Rectal smooth muscle tissue (tissue), 1 donor: Measurements from ENCODE around the gene UBAC2.

Source experiments
- H3K27ac ChIP-seq: one replicate; pipeline ENCODE4 v1.7.0; 2013; ENCODE audit warnings: low read depth, low read length, inconsistent platforms
- H3K27me3 ChIP-seq: one replicate; pipeline ENCODE4 v1.7.0; 2013; ENCODE audit warnings: low read length; ENCODE audit not compliant: control insufficient read depth, insufficient read depth
- H3K36me3 ChIP-seq: one replicate; pipeline ENCODE4 v1.7.0; 2013; ENCODE audit warnings: low read length; ENCODE audit not compliant: control insufficient read depth, insufficient read depth
- H3K4me1 ChIP-seq: one replicate; pipeline ENCODE4 v1.7.0; 2013; ENCODE audit warnings: low read length; ENCODE audit not compliant: control insufficient read depth, insufficient read depth
- H3K4me3 ChIP-seq: one replicate; pipeline ENCODE4 v1.7.0; 2013; ENCODE audit warnings: low read length
- H3K9ac ChIP-seq: one replicate; pipeline ENCODE4 v1.7.0; 2013; ENCODE audit warnings: low read length

The UBAC2 gene

GRCh38 chr13:99307648-99308339 lies 107.1 kb downstream of the UBAC2 start:
- Histone ChIP-seq H3K27me3 (no peaks in the 10 kb centered on the region), H3K4me1 (peaks cover 19% of the 10 kb centered on the region), H3K4me3 (peak overlapping the region; percentile 6), H3K27ac (peak overlapping the region; percentile 78), H3K36me3 (no peaks in the 10 kb centered on the region), H3K9ac (no peak overlapping the region)

- Histone ChIP-seq H3K27ac (peak overlapping the region; percentile 78), H3K4me1 (peaks cover 19% of the 10 kb centered on the region), H3K27me3 (no peaks in the 10 kb centered on the region), H3K9ac (no peak overlapping the region), H3K36me3 (no peaks in the 10 kb centered on the region), H3K4me3 (no peak overlapping the region)
Observed at GRCh38 chr13:99308471-99309087, 107.9 kb downstream of the UBAC2 start.

- Histone ChIP-seq H3K36me3 (no peaks in the 10 kb centered on the region), H3K4me3 (no peak overlapping the region), H3K9ac (no peak overlapping the region), H3K4me1 (peaks cover 19% of the 10 kb centered on the region), H3K27me3 (no peaks in the 10 kb centered on the region), H3K27ac (peak overlapping the region; percentile 47)
Observed at GRCh38 chr13:99310382-99311031, 109.9 kb downstream of the UBAC2 start.

GRCh38 chr13:99311137-99311536 lies 110.5 kb downstream of the UBAC2 start:
- Histone ChIP-seq H3K27me3 (no peaks in the 10 kb centered on the region), H3K36me3 (no peaks in the 10 kb centered on the region), H3K4me3 (no peak overlapping the region), H3K4me1 (peaks cover 19% of the 10 kb centered on the region), H3K9ac (no peak overlapping the region), H3K27ac (no peak overlapping the region)

DNA sequence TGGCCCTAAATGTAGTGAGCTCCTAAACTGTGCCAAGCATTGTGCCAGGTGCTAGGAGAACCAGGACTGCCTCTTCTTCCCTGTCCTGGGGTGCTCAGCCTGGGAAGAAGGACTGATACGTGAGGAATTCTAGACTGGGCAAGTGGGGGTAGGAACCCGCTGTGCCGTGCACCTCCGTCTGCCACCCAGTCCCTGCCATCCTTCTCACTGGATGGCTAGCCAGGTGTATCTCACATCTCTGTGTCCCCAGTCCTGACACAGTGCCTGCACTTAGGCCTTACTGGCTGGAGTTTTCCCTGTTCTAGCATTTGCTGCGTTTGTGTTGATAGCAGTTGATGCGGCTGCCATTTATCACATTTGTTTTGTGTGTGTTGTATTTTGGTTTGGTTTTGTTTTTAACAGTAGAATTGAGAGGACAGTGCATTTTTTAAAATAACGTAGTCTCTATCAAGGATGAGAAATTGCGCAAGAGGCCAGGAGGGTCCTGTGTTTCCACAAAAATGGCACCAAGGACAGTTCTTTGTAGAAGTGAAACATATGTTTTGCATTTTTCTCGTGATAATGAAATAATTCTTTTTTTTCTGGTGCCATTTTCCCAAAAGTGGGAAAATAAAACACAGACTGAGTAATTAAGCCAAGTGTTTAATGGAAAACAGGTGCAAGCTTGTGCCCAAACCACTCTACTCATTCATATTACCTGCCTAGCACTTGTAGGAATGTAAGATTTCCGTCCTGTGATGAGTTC lies 111.3 kb downstream of the UBAC2 start:
- no peaks in the 10 kb centered on the region for H3K36me3 ChIP-seq
- no peaks in the 10 kb centered on the region for H3K27me3 ChIP-seq
- H3K9ac ChIP-seq = no peak overlapping the region
- peak overlapping the region; percentile 8 for H3K27ac ChIP-seq
- no peak overlapping the region for H3K4me3 ChIP-seq
- H3K4me1 ChIP-seq = peaks cover 19% of the 10 kb centered on the region

GRCh38 chr13:99312493-99312883 lies 111.8 kb downstream of the UBAC2 start:
- peaks cover 19% of the 10 kb centered on the region for H3K4me1 ChIP-seq
- no peak overlapping the region for H3K4me3 ChIP-seq
- H3K27me3 ChIP-seq = no peaks in the 10 kb centered on the region
- peak overlapping the region; percentile 8 for H3K27ac ChIP-seq
- H3K9ac ChIP-seq = no peak overlapping the region
- no peaks in the 10 kb centered on the region for H3K36me3 ChIP-seq

- H3K4me3 ChIP-seq = no peak overlapping the region
- H3K4me1 ChIP-seq = peaks cover 9% of the 10 kb centered on the region
- H3K27ac ChIP-seq = no peak overlapping the region
- no peaks in the 10 kb centered on the region for H3K27me3 ChIP-seq
- H3K36me3 ChIP-seq = no peaks in the 10 kb centered on the region
- H3K9ac ChIP-seq = no peak overlapping the region
Observed at GRCh38 chr13:99313501-99313900, 112.8 kb downstream of the UBAC2 start.

DNA sequence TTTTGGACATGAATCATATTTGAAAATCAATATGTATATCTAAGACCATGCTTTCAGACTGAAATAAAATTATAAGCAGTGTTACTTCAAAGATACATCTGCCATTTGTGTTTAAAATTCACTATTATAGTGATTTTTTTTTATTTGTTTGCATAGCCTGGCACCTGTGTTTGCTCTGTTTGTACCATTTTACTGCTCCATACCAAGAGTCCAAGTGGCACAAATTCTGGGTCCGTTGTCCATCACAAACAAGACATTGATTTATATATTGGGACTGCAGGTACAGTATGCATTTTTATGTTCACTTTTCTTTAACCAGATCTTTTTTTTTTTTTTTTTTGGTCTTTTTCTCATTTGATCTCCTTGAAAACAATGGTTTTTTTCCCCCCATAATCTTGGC lies 113.3 kb downstream of the UBAC2 start:
- Histone ChIP-seq H3K36me3 (no peaks in the 10 kb centered on the region), H3K27me3 (no peaks in the 10 kb centered on the region), H3K27ac (no peak overlapping the region), H3K4me1 (peaks cover 8% of the 10 kb centered on the region), H3K4me3 (no peak overlapping the region), H3K9ac (no peak overlapping the region)

GRCh38 chr13:99314640-99315176 lies 114.1 kb downstream of the UBAC2 start:
- Histone ChIP-seq H3K4me3 (no peak overlapping the region), H3K36me3 (no peaks in the 10 kb centered on the region), H3K27me3 (no peaks in the 10 kb centered on the region), H3K9ac (no peak overlapping the region), H3K4me1 (peaks cover 8% of the 10 kb centered on the region), H3K27ac (no peak overlapping the region)

- H3K9ac ChIP-seq = no peak overlapping the region
- H3K4me1 ChIP-seq = peaks cover 6% of the 10 kb centered on the region
- no peaks in the 10 kb centered on the region for H3K27me3 ChIP-seq
- H3K36me3 ChIP-seq = no peaks in the 10 kb centered on the region
- H3K4me3 ChIP-seq = no peak overlapping the region
- no peak overlapping the region for H3K27ac ChIP-seq
Observed at GRCh38 chr13:99315186-99315585, 114.5 kb downstream of the UBAC2 start.

DNA sequence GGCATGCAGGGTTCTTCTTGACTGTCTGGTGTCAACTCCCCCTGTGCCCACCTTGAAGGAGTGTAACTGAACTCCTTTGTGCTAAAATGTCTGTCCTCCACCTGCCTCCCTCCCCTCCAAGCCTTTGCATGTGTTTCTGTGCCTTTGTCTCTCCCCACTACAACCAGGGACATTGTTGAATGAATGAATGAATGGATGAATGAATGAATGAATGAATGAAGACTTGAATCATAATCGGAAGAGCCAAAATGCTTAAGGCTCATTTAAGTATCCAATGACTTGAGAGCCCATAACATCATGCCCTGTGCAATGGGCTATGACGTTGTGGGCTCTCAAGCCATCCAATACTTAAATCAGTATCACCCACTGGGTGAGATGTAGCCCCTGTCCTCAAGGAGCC lies 115.6 kb downstream of the UBAC2 start:
- peaks cover under 1% of the 10 kb centered on the region for H3K4me1 ChIP-seq
- no peak overlapping the region for H3K27ac ChIP-seq

DNA sequence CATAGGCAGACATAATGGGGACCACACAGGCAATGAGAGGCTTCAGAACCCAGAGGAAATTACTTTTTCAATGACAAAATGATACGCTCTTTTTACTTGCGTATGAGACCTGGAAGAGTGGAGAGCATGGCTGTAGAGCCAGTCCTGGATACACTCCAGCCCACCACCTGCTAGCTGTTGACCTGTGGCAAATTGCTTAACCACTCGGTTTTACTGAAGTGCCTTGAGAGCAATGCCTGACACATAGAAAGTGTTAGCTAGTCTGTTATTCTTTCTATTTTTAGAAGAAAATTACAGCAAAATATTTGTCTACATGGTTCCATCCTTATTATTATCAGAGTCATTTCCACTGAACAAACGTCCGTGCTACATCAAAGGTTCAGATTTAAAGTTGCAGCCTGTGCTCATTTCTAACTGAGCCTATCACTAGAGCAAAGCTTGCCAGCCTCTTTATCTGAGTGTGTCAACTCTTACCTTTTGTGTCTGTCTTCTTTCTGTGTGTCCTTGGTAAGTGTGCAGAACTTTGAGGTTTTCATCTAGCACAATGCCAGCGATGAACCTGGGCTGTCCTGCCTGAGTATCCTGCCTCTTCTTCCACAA lies 116.1 kb downstream of the UBAC2 start:
- Histone ChIP-seq H3K4me3 (no peak overlapping the region), H3K36me3 (no peaks in the 10 kb centered on the region), H3K4me1 (no peaks in the 10 kb centered on the region), H3K9ac (no peak overlapping the region), H3K27me3 (no peaks in the 10 kb centered on the region), H3K27ac (no peak overlapping the region)

More for the DNA sequence above, 115.6 kb downstream of the UBAC2 start:
- no peak overlapping the region for H3K4me3 ChIP-seq
- H3K27me3 ChIP-seq = no peaks in the 10 kb centered on the region
- H3K36me3 ChIP-seq = no peaks in the 10 kb centered on the region
- H3K9ac ChIP-seq = no peak overlapping the region
